GM12878 (cell line): ENCODE measurements around the gene SYCE3. TPM values are rescaled to one million over a fixed set of nuclear protein-coding genes. Genes with fewer than 3 reads are reported as not detected.
A peak's percentile ranks its signal among the peaks of the same experiment; 100 is the strongest.

Source experiments
- BHLHE40 ChIP-seq, 2 experiments: fragments of 450-650 bp in 1 of 2; IDR thresholded peaks; 2 replicates each; pipeline ENCODE4 v1.6.1; 2011 to 2017; ENCODE audit warnings: low read depth in 2 of 2, borderline replicate concordance in 1 of 2, improper control_type of control experiment in 1 of 2, low read length in 1 of 2, mild to moderate bottlenecking in 1 of 2
- CHD1 ChIP-seq: IDR thresholded peaks from 2 replicates; pipeline ENCODE4 v1.6.1; 2012; ENCODE audit warnings: low read depth, low read length, improper control_type of control experiment
- HCFC1 ChIP-seq: fragments of 150-350 bp; IDR thresholded peaks from 2 replicates; pipeline ENCODE4 v1.6.1; 2014; ENCODE audit warnings: low read length
- HDAC6 ChIP-seq: fragments of 200-600 bp; sonication (generic); IDR thresholded peaks from one replicate; pipeline ENCODE4 v1.8.0; 2017; ENCODE audit warnings: antibody characterized with exemption; ENCODE audit not compliant: unreplicated experiment
- IRF3 ChIP-seq: fragments of 450-650 bp; IDR thresholded peaks from 2 replicates; pipeline ENCODE4 v1.6.1; 2014; ENCODE audit warnings: mild to moderate bottlenecking
- MXI1 ChIP-seq: fragments of 150-350 bp; IDR thresholded peaks from 2 replicates; pipeline ENCODE4 v1.6.1; 2011; ENCODE audit warnings: low read depth, mild to moderate bottlenecking, inconsistent platforms, low read length, improper control_type of control experiment
- NFIC ChIP-seq: IDR thresholded peaks from 2 replicates; pipeline ENCODE4 v1.6.1; 2012; ENCODE audit warnings: low read depth, mild to moderate bottlenecking, inconsistent platforms, low read length, moderate library complexity
- NFXL1 ChIP-seq: fragments of 450-650 bp; IDR thresholded peaks from 2 replicates; pipeline ENCODE4 v1.6.1; 2017; ENCODE audit warnings: antibody characterized with exemption, mild to moderate bottlenecking, borderline replicate concordance
- NFYA ChIP-seq: IDR thresholded peaks from 2 replicates; pipeline ENCODE4 v1.6.1; 2011; ENCODE audit warnings: low read depth, mild to moderate bottlenecking, low read length, improper control_type of control experiment, borderline replicate concordance
- PAX8 ChIP-seq: fragments of 450-650 bp; IDR thresholded peaks from 2 replicates; pipeline ENCODE4 v1.6.1; 2017; ENCODE audit warnings: mild to moderate bottlenecking, moderate library complexity
- RB1 ChIP-seq: fragments of 450-650 bp; formaldehyde crosslinking; IDR thresholded peaks from 2 replicates; pipeline ENCODE4 v1.6.1; 2017; ENCODE audit warnings: mild to moderate bottlenecking, borderline replicate concordance
- RBBP5 ChIP-seq: fragments of 200-600 bp; sonication (generic); conservative IDR thresholded peaks from 2 replicates; pipeline ENCODE4 v1.6.1; 2016
- SKIL ChIP-seq: fragments of 450-650 bp; IDR thresholded peaks from 2 replicates; pipeline ENCODE4 v1.6.1; 2017; ENCODE audit warnings: mild to moderate bottlenecking, low read depth, inconsistent platforms; ENCODE audit not compliant: poor library complexity, severe bottlenecking
- SMARCA5 ChIP-seq: fragments of 450-650 bp; IDR thresholded peaks from 2 replicates; pipeline ENCODE4 v1.6.1; 2017; ENCODE audit warnings: mild to moderate bottlenecking
- STAT1 ChIP-seq: fragments of 450-650 bp; conservative IDR thresholded peaks from 2 replicates; pipeline ENCODE4 v1.6.1; 2014; ENCODE audit warnings: antibody characterized with exemption, mild to moderate bottlenecking
- STAT3 ChIP-seq: IDR thresholded peaks from 2 replicates; pipeline ENCODE4 v1.6.1; 2011; ENCODE audit warnings: low read depth, low read length, improper control_type of control experiment
- SUPT20H ChIP-seq: IDR thresholded peaks from 2 replicates; pipeline ENCODE4 v1.6.1; 2011; ENCODE audit warnings: low read depth, mild to moderate bottlenecking, low read length, moderate library complexity, borderline replicate concordance; ENCODE audit not compliant: control insufficient read depth
- WRNIP1 ChIP-seq: IDR thresholded peaks from 2 replicates; pipeline ENCODE4 v1.6.1; 2011; ENCODE audit warnings: low read depth, low read length, improper control_type of control experiment, borderline replicate concordance
- ZBTB40 ChIP-seq: fragments of 450-650 bp; IDR thresholded peaks from 2 replicates; pipeline ENCODE4 v1.6.1; 2016; ENCODE audit warnings: mild to moderate bottlenecking, moderate library complexity, borderline replicate concordance
- ZNF207 ChIP-seq: fragments of 450-650 bp; IDR thresholded peaks from 2 replicates; pipeline ENCODE4 v1.6.1; 2014; ENCODE audit warnings: antibody characterized with exemption, mild to moderate bottlenecking, borderline replicate concordance
- polyA plus RNA-seq, 11 experiments: library from polyadenylated mRNA; depleted of rRNA in 4 of 11; unstranded in 6 of 11; stranded (reverse) in 5 of 11; fragments of >200 nt; fragmentation: Nextera tagmentation in 4 of 11; fragmentation: Illumina TruSeq in 1 of 11; extraction: Ambion mirVana in 4 of 11; extraction: Trizol in 1 of 11; gene quantifications; 1 replicate in 1 of 11; 2 replicates in 10 of 11; pipeline versions ENCODE4 v1.2.1 to v1.2.3, GENCODE V29; 2011 to 2016; ENCODE audit warnings: inconsistent platforms in 2 of 11, missing spikeins in 2 of 11, low read depth in 1 of 11
- total RNA-seq, 4 experiments: library from RNA; depleted of rRNA in 3 of 4; stranded (reverse); fragments of >200 nt in 3 of 4; fragmentation: Illumina TruSeq in 1 of 4; extraction: Trizol in 1 of 4; gene quantifications; 2 replicates each; pipeline versions ENCODE4 v1.2.1 to v1.2.3, GENCODE V29; 2013 to 2021
- TF ChIP-seq, protein P1 (sequence below): fragments of 450-650 bp; IDR thresholded peaks from 2 replicates; pipeline ENCODE4 v1.6.1; 2018; ENCODE audit warnings: borderline replicate concordance, mild to moderate bottlenecking; ENCODE audit not compliant: partially characterized antibody

SYCE3 gene
- total and polyA plus RNA-seq, 10 of the 15 experiments (the other 5 are each of a cell fraction or from before 2014, with no cell fraction given) = 0.38 to 0.91 (median 0.76) TPM; not detected in 4

- TF ChIP-seq, protein P1, sequence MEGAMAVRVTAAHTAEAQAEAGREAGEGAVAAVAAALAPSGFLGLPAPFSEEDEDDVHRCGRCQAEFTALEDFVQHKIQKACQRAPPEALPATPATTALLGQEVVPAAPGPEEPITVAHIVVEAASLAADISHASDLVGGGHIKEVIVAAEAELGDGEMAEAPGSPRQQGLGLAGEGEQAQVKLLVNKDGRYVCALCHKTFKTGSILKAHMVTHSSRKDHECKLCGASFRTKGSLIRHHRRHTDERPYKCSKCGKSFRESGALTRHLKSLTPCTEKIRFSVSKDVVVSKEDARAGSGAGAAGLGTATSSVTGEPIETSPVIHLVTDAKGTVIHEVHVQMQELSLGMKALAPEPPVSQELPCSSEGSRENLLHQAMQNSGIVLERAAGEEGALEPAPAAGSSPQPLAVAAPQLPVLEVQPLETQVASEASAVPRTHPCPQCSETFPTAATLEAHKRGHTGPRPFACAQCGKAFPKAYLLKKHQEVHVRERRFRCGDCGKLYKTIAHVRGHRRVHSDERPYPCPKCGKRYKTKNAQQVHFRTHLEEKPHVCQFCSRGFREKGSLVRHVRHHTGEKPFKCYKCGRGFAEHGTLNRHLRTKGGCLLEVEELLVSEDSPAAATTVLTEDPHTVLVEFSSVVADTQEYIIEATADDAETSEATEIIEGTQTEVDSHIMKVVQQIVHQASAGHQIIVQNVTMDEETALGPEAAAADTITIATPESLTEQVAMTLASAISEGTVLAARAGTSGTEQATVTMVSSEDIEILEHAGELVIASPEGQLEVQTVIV = peak; percentile 26
- TF ChIP-seq MXI1 = no peak
- TF ChIP-seq ZBTB40 = no peak
- no peak for TF ChIP-seq NFIC
- no peak for TF ChIP-seq STAT3
- TF ChIP-seq HCFC1 = no peak
- peak in 1 of 2 experiments; percentile 9; a peak in 1 of 4 replicates for TF ChIP-seq BHLHE40 (IDR thresholded peaks at IDR 0.05; ENCODE audit: borderline replicate concordance in 1 of 2, low read depth in 2 of 2, low read length in 1 of 2)
- no peak for TF ChIP-seq NFXL1
- TF ChIP-seq WRNIP1 = no peak
- no peak for TF ChIP-seq HDAC6
- no peak for TF ChIP-seq RB1
- TF ChIP-seq RBBP5 = no peak
- TF ChIP-seq NFYA = no peak
- no peak for TF ChIP-seq ZNF207
- TF ChIP-seq PAX8 = no peak
- TF ChIP-seq IRF3 = no peak
- TF ChIP-seq STAT1 = 0 out of 2 replicates have a peak, but pooled peaks have one; percentile 56
- peak; percentile 86; the same call in 1 of the 2 replicates for TF ChIP-seq CHD1
- no peak; the same call in 1 of the 2 replicates for TF ChIP-seq SMARCA5
- peak; percentile 22 for TF ChIP-seq SKIL
- TF ChIP-seq SUPT20H = no peak
These were observed 31.7 kb downstream of the SYCE3 start (continued) for GRCh38 chr22:50530877-50531545.
